Suprapubic skin (tissue), 4 donors: Measurements from ENCODE around the gene SORT1.
"Not testable (repeated sequence)": the region's sequence is repeated elsewhere in the genome, so short reads cannot be mapped to it uniquely, and the experiment has no call there.

Experiments used
- EP300 ChIP-seq: sonication (generic); formaldehyde crosslinking; IDR thresholded peaks from one replicate; pipeline ENCODE4 v1.6.1; 2017; ENCODE audit warnings: antibody characterized with exemption
- POLR2A ChIP-seq, 2 donors: fragments of 450-650 bp; IDR thresholded peaks; one replicate each; pipeline ENCODE4 v1.6.1; 2017; ENCODE audit warnings: antibody characterized with exemption in 2 of 2, mild to moderate bottlenecking in 2 of 2, moderate library complexity in 2 of 2
- POLR2AphosphoS5 ChIP-seq, 3 donors: sonication (generic); formaldehyde crosslinking; IDR thresholded peaks; one replicate each; pipeline ENCODE4 v1.6.1; 2017; ENCODE audit warnings: antibody characterized with exemption in 3 of 3
- TF ChIP-seq, protein P1 (sequence below), 2 donors: fragments of 200-600 bp in 1 of 2; fragments of 450-650 bp in 1 of 2; sonication (generic) in 1 of 2; IDR thresholded peaks; one replicate each; pipeline ENCODE4 v1.5.1; 2016 to 2019; ENCODE audit warnings: antibody characterized with exemption in 2 of 2, mild to moderate bottlenecking in 1 of 2, moderate library complexity in 1 of 2

DNA sequence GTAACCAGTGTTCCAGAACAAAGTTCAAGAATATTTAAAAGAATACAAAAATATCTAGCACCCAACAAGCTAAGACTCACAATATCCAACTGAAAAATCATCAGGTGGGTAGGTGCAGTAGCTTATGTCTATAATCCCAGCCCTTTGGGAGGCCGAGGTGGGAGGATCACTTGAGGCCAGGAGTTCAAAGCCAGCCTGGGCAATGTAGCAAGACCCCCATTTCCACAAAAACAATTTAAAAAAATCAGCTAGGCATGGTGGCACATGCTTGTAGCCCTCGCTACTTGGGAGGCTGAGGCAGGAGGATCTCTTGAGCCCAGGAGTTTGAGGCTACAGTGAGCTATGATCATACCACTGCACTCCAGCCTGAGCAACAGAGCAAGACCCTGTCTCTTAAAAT is 24.0 kb downstream of the SORT1 start:
- TF ChIP-seq, protein P1, sequence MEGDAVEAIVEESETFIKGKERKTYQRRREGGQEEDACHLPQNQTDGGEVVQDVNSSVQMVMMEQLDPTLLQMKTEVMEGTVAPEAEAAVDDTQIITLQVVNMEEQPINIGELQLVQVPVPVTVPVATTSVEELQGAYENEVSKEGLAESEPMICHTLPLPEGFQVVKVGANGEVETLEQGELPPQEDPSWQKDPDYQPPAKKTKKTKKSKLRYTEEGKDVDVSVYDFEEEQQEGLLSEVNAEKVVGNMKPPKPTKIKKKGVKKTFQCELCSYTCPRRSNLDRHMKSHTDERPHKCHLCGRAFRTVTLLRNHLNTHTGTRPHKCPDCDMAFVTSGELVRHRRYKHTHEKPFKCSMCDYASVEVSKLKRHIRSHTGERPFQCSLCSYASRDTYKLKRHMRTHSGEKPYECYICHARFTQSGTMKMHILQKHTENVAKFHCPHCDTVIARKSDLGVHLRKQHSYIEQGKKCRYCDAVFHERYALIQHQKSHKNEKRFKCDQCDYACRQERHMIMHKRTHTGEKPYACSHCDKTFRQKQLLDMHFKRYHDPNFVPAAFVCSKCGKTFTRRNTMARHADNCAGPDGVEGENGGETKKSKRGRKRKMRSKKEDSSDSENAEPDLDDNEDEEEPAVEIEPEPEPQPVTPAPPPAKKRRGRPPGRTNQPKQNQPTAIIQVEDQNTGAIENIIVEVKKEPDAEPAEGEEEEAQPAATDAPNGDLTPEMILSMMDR (IDR thresholded peaks at IDR 0.05), result not testable (repeated sequence)
- not testable (repeated sequence) for TF ChIP-seq POLR2A (IDR thresholded peaks at IDR 0.05); EP300; POLR2AphosphoS5 (IDR thresholded peaks at IDR 0.05)
